NCI-H748 (cell line): ENCODE data around the gene DNAJB6.

Experiments used
- DNase-seq: peaks from one replicate; lab custom pipeline; 2025; ENCODE audit not compliant: unreplicated experiment; lab: John Stamatoyannopoulos, UW

The DNAJB6 gene

DNA sequence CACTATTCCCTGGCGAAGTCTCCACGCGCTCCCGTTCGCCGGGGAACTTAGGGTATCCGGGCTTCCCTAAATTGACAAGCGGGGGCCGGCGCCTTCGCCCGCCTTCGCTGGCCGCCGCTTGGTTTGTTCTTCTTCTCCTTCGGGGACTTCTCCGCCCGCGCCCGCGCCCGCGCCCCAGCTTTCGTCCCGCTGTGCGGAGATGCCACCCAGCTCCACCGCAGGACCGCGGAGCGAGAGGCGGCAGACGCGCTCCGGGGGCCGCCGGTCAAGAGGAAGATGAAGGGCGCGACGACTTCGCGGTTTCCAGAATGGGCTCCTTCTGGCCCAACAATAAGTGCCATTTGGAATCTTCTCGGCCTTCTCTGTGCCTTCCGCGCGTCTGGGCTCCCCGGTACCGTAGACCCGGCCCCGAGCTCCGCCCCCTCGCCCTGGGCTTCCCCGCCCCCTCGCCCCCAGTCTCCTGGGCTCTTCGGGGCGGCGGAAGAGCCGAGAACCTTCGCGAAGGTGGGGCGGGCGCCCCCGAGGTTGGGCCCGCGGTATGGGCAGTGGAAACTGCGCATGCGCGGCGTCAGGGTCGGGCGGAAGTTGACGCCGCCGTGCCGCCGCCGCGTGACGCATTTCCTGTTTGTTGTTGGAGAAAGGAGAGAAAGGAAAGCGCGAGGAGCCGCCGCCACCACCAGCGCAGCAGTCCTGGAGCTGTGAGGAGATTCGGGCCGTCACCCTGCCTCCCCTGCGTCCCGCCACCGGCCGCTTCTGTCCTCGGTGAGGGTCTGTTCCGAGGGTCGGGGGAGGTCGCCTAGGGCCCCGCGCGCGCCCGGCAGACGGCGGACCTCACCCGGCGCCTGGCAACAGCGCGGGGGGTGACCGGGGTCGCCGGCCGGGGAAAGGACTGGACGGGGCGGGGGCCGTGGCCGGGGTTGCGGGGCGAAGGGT, at the start of gene DNAJB6:
Gene DNAJB6 (plus strand): TSS at position 622 of the 933 bp plus-strand sequence. CDS start 21,569 bp downstream, outside the sequence.
- peak; percentile 94 for DNase-seq

DNA sequence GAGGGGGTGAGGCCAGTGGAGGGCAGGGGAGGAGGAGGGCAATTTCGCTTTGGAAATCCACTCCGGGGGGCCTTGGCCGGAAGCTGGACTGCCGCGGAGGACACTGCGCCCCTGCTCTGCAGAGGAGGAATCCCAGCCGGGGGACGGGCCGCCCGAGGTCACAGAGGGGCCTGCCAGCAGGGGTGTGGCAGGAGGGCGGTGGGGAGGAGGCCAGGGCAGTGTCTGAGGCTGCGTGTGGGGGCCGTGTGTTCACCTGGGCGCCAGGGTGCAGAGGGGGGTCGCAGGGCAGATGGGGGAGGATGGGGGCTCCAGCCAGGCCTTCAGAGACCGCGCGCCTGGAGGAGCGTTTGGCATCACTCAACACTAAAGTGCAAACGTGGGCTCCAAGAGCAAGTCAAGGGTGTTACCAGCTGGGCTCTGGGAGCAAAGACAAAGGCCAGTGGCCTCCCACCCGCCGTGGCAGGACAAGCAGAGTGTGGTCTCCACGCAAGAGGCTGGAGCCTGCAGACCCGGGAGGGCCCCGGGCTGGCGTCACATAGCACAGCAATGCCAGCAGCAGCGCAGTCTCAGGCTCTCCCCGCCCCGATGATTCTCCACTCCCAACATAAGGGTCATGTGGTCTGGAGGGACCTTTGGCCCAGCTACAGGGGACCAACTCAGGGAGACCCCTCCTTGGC, 45.3 kb upstream of the DNAJB6 start:
- no peak for DNase-seq

DNA sequence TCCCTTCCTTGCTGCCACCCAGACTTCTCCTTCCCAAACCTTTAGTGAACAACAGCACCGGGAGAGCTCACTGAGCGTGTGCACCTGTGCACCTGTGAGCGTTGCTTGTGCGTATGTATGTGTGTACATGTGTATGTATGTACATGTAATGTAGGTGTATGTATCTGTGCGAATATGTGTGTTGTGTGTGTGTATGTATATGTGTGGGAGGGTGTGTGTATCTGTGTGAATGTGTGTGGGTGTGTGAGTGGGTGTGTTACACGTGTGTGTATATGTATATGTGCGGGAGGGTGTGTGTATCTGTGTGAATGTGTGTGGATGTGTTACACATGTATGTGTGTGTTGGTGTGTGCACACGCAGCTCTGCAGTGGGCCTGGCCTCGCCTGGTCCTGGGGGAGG, 44.5 kb upstream of the DNAJB6 start:
- DNase-seq, result no peak

DNA sequence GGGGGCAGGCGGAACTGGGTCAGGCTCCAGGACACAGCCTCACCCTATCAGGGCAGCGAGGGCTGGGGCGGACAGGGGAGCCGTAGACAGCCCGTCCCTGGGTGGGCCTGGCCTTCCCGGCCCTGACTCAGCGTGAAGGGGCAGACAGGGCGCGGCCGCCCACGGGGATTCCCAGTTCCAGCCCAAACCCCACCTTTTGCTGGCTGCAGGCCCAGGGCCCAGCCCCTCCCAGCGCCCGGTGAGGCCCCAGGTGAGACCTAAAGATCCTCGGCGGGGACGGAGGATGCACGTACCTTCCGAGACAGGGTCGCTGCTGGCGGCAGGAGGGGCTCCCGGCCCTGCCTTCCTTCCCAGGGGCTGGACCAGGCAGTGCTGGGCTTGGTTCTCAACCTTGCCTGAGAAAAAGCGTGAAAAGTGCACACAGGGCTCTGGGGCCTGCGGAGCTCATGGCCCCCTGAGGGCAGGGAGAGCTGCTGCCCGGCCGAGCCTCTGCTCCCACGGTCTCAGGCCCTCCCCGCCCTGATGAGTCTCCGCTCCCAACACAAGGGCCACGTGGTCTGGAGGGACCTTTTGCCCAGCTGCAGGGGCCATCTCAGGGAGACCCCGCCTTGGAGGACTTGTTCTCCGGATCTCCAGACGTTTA, 43.9 kb upstream of the DNAJB6 start:
- DNase-seq, result peak; percentile 14

DNA sequence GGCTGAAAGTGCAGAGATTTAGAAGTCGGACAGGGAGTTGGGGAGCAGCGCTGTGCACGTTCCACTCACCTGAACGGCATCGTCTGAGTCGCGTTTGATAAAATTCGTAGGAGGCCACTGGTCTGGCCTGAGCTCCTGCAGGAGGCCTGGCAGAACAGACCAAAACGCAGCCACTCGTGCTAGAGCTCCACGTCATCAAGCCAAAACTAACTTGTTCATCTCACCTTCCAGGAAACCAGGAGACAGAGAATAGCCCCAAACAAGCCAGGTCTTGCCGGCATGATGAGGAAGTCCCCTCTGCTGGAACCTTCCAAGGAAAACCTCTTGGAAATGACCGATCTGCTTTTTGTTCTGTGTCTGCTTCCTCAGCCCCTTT, 43.4 kb upstream of the DNAJB6 start:
- DNase-seq, result no peak

DNA sequence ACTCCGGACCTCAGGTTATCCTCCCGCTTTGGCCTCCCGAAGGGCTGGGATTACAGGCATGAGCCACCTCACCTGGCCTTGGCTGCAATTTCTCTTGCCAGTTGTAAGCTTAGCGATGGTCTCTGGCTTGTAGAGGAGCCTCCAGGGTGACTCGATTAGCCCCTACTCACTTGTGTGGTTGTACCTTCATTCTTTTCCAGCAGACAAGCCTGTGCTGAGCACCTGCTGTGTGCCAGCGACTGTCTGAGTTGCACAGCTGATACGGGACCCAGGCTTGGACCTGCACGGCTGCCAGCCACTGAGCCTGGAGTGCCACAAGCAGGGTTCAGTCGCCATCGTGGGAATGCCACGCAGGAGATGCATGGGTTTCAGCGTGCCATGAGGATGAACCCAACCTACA, 42.0 kb upstream of the DNAJB6 start:
- no peak for DNase-seq

DNA sequence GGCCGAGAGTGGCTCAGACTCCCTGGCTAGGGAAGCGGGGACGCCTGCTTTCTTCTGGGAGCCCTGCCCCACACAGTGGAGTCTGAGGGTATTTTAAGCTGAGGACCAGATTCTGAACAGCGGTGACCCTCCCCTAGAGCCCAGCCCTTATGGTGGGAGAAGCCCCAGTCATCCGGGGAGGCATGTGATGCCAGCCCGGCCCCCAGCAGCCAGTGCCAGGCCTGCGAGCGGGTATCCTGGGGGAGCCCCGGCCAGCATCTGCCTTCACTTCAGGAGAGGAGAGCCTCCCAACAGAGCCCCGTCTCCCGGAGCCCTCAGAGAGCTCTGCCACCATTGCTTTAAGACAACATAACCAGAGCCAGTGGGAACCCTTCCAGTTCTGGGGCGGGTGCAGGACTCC, 41.5 kb upstream of the DNAJB6 start:
- DNase-seq, result no peak

DNA sequence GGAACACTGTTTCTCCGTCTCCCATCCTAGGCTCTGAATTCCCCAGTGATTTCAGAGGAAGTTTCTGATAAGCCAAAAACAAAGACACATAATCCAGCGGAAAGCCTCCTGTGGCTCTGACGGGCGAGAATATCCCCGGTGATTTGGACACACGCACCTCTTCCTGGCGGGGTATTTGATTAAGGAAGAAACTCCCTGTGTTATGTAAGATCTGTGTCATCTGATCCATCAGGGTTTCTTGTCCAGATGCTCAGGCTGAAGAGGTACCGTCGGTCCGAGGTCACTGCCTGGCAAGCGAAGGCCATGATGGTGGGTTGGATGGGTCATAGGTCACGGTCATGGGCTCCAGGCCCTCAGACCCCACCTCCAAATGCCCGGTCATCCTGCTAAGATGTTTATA, 39.6 kb upstream of the DNAJB6 start:
- no peak for DNase-seq

DNA sequence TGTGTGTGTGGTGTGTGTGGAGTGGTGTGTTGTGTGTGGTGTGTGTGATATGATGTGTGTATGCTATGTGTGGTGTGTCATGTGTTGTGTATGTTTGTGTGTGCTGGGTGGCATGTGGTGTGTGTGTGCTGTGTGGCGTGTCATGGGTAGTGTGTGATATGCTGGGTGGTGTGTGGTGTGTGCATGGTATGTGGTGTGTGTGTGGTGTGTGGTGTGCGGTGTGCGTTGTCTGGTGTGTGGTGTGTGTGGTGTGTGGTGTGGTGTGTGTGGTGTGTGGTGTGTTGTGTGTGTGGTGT, 37.5 kb upstream of the DNAJB6 start:
- DNase-seq, result no peak

DNA sequence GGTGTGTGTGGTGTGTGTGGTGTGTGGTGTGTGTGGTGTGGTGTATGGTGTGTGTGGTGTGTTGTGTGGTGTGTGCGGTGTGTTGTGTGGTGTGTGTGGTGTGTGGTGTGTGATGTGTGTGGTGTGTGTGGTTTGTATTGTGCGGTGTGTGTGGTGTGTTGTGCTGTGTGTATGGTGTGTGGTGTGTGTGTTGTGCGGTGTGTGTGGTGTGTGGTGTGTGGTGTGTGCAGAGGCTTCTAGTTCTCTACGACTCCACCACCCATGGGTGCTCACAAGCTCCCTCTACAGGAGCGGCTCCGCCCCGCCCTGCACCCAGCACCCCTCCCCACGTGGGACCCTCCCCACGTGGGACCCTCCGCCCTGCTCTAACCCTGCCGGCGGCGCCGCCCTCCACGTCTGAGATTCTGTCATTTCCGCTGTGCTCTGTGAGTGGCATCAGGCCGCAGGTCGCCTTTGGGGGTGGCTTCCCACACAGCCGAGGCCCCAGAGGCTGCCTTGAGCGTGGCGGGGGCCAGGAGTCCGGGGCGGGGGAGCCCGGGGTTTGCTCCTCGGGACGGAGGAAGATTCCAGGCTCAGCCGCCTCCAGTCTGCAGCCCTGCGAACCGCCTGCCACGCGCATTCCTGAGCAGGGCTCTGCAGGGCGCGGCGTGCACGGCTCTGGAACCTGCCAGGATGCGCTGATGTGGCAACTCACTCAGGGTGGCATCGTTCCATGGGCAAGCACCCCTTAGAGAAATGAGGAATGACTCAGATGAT, 37.0 kb upstream of the DNAJB6 start:
- no peak for DNase-seq

DNA sequence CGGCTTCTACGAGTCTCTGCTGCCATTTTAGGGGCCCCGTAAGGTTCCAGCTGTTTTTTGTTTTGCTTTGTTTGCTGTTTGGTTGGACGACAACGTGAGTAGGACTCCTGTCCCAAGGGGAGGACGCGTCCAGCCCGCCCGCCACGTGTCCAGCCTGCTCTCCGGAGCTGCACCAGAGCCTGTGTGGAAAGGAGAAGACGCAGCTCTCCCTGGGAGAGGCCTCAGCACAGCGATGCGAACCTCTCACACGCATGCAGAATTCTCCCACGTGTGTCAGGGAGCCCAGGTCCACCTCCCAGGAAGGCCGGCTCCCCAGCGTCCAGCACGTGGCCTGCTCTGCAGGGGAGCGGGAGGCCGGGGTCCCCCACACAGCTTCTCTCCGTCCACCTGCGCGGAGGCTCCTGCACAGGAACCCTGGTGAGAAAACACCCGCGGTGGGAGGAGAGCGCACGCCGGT, 36.4 kb upstream of the DNAJB6 start:
- no peak for DNase-seq

DNA sequence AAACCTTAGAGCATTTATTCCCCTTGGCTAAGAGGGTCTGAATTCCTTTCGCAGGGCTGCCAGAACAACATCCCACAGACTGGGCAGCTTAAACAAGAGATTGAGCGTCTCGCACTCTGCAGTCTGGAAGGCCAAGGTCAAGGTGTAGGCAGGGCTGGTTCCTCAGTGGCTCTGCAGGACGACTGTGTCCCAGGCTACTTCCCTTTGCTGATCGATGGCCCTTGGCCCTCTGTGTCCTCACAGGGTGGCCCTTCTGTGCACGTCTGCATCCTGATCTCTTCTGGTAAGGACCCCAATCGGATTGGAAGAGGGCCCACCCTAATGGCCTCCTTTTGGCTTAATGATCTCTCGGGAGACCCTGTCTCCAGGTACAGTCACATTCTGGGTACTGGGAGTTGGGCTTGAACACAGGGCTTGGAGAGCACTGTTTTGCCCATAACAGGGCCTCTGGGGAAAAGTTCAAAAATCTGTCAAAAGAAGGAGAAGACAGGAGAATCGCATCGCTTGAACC, 35.1 kb upstream of the DNAJB6 start:
- DNase-seq, result no peak

DNA sequence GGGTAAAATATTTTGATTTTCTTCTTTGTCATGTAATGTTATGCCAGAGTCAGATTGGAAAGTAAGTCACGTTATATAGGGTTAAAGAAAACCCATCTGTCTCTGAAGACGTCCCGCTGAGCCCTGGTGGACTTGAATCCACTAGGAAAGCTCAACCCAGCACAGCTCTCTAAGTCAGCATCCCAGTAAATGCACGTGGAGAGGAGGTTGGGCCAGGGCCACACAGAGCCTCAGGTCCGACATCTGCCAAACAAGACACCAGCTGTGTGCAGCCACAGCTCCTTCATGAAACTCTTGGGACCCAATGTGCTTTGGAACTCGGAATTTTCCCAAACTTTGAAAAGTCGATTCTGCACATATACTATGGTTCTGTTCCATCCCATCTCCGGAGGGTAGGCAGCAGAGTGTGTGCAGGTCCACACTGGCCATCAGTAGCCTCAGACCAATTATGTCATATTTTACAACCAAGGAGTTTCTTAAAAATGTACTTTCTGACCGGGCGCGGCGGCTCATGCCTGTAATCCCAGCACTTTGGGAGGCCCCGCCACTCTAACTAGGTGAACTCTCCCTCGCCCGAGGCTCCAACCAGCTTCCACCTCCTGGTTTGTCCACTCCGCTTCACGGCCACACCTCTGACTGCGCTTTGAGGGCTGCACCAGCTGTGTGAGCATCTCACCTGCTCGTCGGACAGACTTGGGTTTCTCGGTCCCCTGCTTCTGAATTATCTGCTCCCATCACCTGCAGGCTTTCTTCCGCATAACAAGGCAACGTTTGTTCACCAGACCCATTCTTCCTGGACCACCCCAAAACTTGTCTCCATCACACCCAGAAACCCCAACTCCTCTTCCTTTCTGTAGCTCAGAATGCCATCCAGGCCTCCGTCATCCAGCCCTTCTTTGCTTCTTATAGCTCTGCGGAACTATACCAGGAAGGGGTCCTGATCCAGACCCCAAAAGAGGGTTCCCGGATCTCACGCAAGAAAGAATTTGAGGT, 29.7 kb upstream of the DNAJB6 start:
- no peak for DNase-seq

DNA sequence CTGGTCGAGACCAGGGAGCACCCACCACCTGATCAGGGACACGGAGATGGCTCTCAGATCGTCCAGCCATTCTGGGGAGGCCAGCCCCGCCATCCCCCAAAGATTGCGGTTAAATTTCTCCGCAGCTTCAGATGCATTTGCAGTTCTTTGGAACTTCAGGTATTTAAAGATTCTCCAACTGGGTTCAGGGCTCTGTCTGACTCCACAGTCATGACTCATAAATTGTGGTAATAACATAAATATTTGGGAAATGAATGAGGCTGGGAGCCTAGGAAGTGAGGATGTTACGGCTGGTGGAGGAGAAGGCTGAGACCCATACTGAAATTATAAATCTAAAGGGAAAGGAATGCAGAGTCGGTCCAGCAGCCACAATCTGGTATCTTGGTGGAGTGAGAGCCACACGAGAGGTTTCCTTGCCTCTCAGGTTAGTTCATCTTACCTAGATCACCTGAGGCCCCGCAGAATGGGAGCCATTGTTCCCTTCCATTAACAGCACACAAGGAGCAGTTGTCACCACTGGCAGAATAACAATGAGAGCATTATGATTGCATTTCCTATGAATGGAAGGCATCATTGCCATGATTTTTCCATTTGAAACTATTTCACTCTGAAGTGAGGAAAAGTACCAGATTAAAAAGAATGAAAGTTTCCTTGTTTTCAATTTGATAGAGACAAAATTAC, 26.7 kb upstream of the DNAJB6 start:
- peak; percentile 32 for DNase-seq

DNA sequence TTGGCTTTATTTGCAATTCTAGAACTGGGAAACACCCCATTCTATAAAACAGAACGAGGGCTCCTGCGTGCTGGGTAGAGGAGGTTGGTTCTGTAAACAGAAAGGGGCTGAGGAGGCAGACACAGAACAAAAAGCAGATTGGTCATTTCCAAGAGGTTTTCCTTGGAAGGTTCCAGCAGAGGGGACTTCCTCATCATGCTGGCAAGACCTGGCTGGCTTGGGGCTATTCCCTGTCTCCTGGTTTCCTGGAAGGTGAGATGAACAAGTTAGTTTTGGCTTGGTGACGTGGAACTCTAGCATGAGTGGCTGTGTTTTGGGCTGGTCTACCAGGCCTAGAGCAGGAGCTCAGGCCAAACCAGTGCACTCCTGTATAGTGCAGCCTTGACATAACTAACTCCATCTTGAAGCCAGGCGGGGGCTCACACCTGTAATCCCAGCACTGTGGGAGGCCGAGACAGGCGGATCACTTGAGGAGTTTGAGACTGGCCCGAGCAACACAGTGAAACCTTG, 26.1 kb upstream of the DNAJB6 start:
- no peak for DNase-seq

DNA sequence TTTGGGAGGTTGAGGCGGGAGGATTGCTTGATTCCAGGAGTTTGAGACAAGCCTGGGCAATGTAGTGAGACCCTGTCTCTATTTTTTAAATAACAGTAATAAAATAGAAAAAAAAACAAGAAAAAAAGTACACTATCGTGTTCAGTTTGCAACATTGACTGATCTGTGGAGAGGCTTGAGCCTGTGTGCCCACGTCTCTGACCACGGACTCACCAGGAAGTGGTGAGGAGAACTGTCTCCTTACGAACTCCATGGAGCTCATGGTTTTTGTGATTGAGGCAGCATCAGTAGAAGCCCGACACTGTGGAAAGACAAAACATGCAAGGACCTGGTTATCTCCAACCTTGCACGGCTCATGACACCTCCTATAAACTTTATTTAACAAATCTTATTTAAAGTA, 23.9 kb upstream of the DNAJB6 start:
- no peak for DNase-seq

DNA sequence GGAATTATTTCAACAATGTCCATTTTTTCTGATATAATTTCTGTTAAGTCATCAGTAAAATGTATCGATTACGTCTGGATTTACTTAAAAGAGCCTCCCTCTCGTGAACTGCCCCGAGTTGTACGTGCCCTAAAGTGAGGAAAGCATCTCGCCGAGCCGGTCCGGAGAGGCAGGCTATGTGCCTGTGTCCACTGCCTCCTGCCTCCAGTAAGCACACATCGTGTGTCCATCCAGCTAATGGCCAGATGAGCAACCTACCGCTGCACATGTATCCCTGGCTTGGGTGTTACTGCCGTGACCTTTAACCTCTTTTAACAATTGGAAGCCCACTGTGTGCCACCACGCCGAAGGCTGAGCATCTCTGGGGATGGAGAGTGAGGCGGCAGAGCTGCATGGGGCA, 23.2 kb upstream of the DNAJB6 start:
- DNase-seq, result no peak

DNA sequence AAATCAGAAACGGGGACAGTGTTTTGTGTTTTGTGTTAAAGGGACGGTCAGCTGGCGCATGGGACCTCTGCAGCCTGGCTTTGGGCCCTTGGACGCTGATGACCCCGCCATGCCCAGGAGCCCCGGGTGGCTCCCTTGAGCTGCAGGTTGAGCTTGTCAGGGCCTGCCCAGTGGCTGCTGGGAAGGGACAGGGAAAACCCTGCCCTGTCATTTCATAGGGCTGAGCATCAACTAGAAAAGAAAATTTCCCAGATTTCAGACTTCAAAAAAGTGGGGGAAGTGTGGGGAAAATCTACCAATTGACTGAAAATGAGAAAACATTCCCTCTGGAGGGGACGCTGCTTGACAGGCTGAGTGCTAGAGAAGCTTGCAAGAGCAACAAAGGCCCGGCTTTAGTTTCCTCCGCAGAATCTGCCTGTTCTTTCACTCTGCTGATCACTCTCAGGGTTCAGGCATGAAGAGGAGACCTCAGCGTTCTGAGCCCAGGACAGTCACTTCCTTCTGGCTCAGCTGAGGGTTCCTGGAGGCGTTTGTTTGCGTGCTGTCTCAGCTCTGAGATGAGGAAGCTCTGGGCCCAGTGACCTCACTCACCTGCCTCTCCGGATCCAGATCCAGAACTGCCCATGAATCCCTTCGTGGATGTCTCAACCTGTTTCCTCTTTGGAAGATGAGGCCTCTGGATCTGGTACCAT, 18.6 kb upstream of the DNAJB6 start:
- DNase-seq, result no peak

DNA sequence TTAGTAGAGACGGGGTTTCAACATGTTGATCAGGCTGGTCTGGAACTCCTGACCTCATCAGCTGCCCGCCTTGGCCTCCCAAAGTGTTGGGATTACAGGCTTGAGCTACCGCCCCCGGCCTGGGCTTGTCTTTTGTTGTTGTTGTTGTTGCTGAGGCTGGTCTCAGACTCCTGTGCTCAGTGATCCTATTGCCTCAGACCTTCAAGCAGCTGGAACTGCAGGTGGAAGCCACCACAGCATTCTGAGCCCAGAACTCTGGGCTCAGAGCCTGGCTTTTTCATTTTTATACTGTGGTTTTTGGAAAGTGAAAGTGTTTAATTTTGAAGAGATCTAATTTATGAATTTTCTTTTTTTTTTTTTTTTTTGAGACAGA, 16.2 kb upstream of the DNAJB6 start:
- DNase-seq, result no peak
